Large intestine (tissue), 3 donors: ENCODE measurements around the gene GUF1. TPM values are rescaled to one million over a fixed set of nuclear protein-coding genes. Genes with fewer than 3 reads are reported as not detected.

Experiments
- DNase-seq, 2 donors: peaks; one replicate each; pipeline versions ENCODE4 v3.0.0 to v3.0.0-alpha.2; 2013
- H3K27ac ChIP-seq: one replicate; pipeline ENCODE4 v1.5.1; 2013; ENCODE audit warnings: low read length
- H3K27me3 ChIP-seq: 2 replicates; pipeline ENCODE4 v1.6.1; 2013; ENCODE audit warnings: low read length; ENCODE audit not compliant: control insufficient read depth, insufficient read depth
- H3K36me3 ChIP-seq: 2 replicates; pipeline ENCODE4 v1.6.1; 2013; ENCODE audit warnings: low read length; ENCODE audit not compliant: control insufficient read depth, insufficient read depth
- H3K4me1 ChIP-seq: one replicate; pipeline ENCODE4 v1.6.1; 2013; ENCODE audit warnings: low read length; ENCODE audit not compliant: control insufficient read depth, insufficient read depth
- H3K4me3 ChIP-seq: one replicate; pipeline ENCODE4 v1.5.1; 2013; ENCODE audit warnings: low read length
- H3K9me3 ChIP-seq: one replicate; pipeline ENCODE4 v1.6.1; 2013; ENCODE audit warnings: mild to moderate bottlenecking, low read depth, low read length, moderate library complexity; ENCODE audit not compliant: control insufficient read depth
- WGBS: methylation state at CpG from one replicate; pipeline ENCODE4 v1.1.5; 2013; ENCODE audit warnings: low lambda C conversion rate; ENCODE audit not compliant: insufficient coverage; 5-methylcytosine and 5-hydroxymethylcytosine counted together
- polyA plus RNA-seq: library from polyadenylated mRNA; unstranded; fragments of 120-200 nt; gene quantifications from one replicate; pipeline ENCODE4 v1.2.1, GENCODE V29; 2013

GUF1 gene
- polyA plus RNA-seq, 1 donor, result 30.0 TPM

- no peak overlapping the region for H3K4me3 ChIP-seq
- H3K27me3 ChIP-seq, result no peaks in the 10 kb centered on the region
- WGBS, result no CpG with 5 or more reads among the region's 1 CpG
- no peak overlapping the region for H3K27ac ChIP-seq
- no peaks in the 10 kb centered on the region for H3K9me3 ChIP-seq
- DNase-seq, result no peak
- no peaks in the 10 kb centered on the region for H3K4me1 ChIP-seq
- H3K36me3 ChIP-seq, result peaks cover 35% of the 10 kb centered on the region
Observed at GRCh38 chr4:44700427-44700826, 22.2 kb downstream of the GUF1 start.

DNA sequence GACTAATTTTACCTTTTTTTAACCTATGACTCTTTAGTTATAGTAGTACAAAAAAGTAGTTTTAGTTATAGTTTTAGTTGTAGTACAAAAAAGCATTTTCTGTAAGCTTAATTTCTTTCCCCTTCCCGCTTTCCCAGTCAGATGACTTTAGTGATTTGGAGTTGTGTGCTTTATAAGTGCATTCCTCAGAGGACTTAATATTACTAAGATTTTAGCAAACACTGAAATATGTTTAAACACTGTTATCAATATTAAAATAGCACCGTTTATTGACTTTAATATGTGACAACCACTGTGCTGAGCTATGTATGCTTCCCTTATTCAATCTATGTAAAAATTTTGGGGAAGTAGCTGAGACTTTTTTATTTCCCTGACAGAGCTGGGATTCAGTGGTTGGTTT lies 22.8 kb downstream of the GUF1 start:
- Histone ChIP-seq H3K27ac (no peak overlapping the region), H3K4me3 (no peak overlapping the region), H3K27me3 (no peaks in the 10 kb centered on the region), H3K36me3 (peaks cover 32% of the 10 kb centered on the region), H3K9me3 (no peaks in the 10 kb centered on the region), H3K4me1 (no peaks in the 10 kb centered on the region)
- no peak for DNase-seq
- WGBS, result 60% methylated on average over 1 of the region's 2 CpGs

- Histone ChIP-seq H3K36me3 (peaks cover 14% of the 10 kb centered on the region), H3K27me3 (no peaks in the 10 kb centered on the region), H3K27ac (no peak overlapping the region), H3K9me3 (no peaks in the 10 kb centered on the region), H3K4me3 (no peak overlapping the region), H3K4me1 (no peaks in the 10 kb centered on the region)
- 100% methylated on average over 1 of the region's 4 CpGs for WGBS
- DNase-seq, result no peak
Observed at GRCh38 chr4:44704673-44705072, 26.5 kb downstream of the GUF1 start.

DNA sequence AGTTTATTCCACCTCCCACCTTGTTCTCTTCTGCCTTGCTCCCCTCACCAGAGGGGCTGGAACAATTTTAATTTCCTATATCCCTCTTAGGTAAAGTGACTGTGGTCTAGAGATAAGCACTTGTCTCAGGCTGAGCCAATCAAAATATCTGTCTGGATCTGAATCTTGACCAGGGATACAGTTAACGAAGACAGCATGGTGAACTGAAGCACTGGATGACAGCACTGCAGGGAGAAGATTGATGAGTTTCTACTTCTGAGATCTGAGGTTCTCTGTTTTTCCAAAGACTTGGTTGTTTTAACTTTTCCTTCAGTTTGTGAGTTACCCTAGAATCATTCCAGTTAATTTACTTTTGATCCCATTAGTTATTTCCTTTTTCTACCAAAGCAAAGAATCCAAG lies 34.9 kb downstream of the GUF1 start:
- no peaks in the 10 kb centered on the region for H3K27me3 ChIP-seq
- DNase-seq, result no peak
- H3K36me3 ChIP-seq, result peaks cover 4% of the 10 kb centered on the region
- H3K4me3 ChIP-seq, result no peak overlapping the region
- no CpG with 5 or more reads among the region's 1 CpG for WGBS
- no peaks in the 10 kb centered on the region for H3K9me3 ChIP-seq
- no peak overlapping the region for H3K27ac ChIP-seq
- H3K4me1 ChIP-seq, result no peaks in the 10 kb centered on the region

GRCh38 chr4:44716597-44716996 lies 38.4 kb downstream of the GUF1 start:
- Histone ChIP-seq H3K36me3 (peaks cover 6% of the 10 kb centered on the region), H3K27ac (no peak overlapping the region), H3K4me3 (no peak overlapping the region), H3K9me3 (no peaks in the 10 kb centered on the region), H3K4me1 (no peaks in the 10 kb centered on the region), H3K27me3 (no peaks in the 10 kb centered on the region)
- 64% methylated on average over 3 of the region's 5 CpGs for WGBS
- no peak for DNase-seq

- no peak overlapping the region for H3K4me3 ChIP-seq
- H3K9me3 ChIP-seq, result no peaks in the 10 kb centered on the region
- no peaks in the 10 kb centered on the region for H3K27me3 ChIP-seq
- peaks cover 2% of the 10 kb centered on the region for H3K36me3 ChIP-seq
- DNase-seq, result no peak
- H3K27ac ChIP-seq, result no peak overlapping the region
- 92% methylated on average over 4 of the region's 4 CpGs for WGBS
- peaks cover 5% of the 10 kb centered on the region for H3K4me1 ChIP-seq
Observed at GRCh38 chr4:44720371-44720770, 42.2 kb downstream of the GUF1 start.

DNA sequence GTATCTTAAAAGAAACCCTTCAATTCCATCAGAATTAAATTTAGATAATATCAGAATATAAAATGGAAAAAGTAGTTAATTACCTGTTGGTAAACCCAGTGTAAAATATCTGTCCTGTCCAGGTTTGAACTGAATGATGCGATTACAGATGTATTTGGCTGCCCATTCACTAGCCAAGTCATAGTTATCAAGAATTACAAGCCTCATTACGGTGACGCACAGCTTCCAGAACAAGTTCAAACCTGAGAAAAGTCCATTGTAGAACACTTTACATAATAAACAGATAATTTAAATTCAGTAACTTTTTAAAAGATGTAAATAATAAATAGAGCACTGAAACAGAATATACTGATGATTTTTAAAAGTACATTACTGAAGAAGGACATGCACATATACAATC lies 43.8 kb downstream of the GUF1 start:
- Histone ChIP-seq H3K9me3 (peaks cover 4% of the 10 kb centered on the region), H3K36me3 (peaks cover 2% of the 10 kb centered on the region), H3K27ac (no peak overlapping the region), H3K4me1 (peaks cover 5% of the 10 kb centered on the region), H3K27me3 (no peaks in the 10 kb centered on the region), H3K4me3 (no peak overlapping the region)
- no peak for DNase-seq
- WGBS, result no CpG with 5 or more reads among the region's 3 CpGs

DNA sequence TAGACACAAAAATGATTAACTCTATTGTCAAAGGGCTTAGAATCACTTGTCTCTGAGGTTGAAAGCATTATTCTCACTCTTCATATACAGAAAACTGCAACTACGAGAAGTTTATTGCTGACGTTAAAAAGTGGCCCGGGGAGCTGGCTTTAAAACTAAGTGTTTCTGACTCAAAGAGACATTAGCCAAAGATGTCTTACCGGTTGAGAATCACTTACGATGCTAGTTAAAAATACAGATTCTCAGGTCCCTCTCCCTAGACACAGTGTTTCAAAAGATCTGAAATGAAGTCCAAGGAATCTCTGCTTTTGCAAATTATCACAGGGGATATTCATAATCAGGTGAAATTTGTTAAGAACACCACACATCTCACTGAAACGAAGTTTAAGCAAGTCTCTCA lies 46.9 kb downstream of the GUF1 start:
- DNase-seq, result peak in 1 of 2 donors; percentile 2

GRCh38 chr4:44725726-44726037 lies 47.5 kb downstream of the GUF1 start:
- 29% methylated on average over 1 of the region's 9 CpGs for WGBS
- no peaks in the 10 kb centered on the region for H3K27me3 ChIP-seq
- no peaks in the 10 kb centered on the region for H3K36me3 ChIP-seq
- peaks cover 4% of the 10 kb centered on the region for H3K9me3 ChIP-seq
- peak overlapping the region; percentile 85 for H3K4me3 ChIP-seq
- H3K4me1 ChIP-seq, result peaks cover 8% of the 10 kb centered on the region
- DNase-seq, result no peak
- H3K27ac ChIP-seq, result peak overlapping the region; percentile 43

More for the DNA sequence above, 46.9 kb downstream of the GUF1 start:
- Histone ChIP-seq H3K36me3 (peaks cover 2% of the 10 kb centered on the region), H3K4me1 (peaks cover 8% of the 10 kb centered on the region), H3K4me3 (peak overlapping the region; percentile 85), H3K9me3 (peaks cover 4% of the 10 kb centered on the region), H3K27me3 (no peaks in the 10 kb centered on the region), H3K27ac (no peak overlapping the region)
- 37% methylated on average over 2 of the region's 6 CpGs for WGBS

- Histone ChIP-seq H3K9me3 (peaks cover 4% of the 10 kb centered on the region), H3K27ac (peak within 1 kb of the TSS; percentile 43), H3K27me3 (no peaks in the 10 kb centered on the region), H3K4me3 (peak within 1 kb of the TSS; percentile 85), H3K4me1 (peaks cover 8% of the 10 kb centered on the region), H3K36me3 (no peaks in the 10 kb centered on the region)
- DNase-seq, result peak; percentile 92
- no CpG with 5 or more reads among the region's 65 CpGs for WGBS
Observed at GRCh38 chr4:44726038-44726871, 48.0 kb downstream of the GUF1 start, which contains the start of gene GNPDA2. Gene GNPDA2, minus strand, starts transcription at chr4:44726556. Its CDS starts 4,349 bp downstream, at chr4:44722207.

DNA sequence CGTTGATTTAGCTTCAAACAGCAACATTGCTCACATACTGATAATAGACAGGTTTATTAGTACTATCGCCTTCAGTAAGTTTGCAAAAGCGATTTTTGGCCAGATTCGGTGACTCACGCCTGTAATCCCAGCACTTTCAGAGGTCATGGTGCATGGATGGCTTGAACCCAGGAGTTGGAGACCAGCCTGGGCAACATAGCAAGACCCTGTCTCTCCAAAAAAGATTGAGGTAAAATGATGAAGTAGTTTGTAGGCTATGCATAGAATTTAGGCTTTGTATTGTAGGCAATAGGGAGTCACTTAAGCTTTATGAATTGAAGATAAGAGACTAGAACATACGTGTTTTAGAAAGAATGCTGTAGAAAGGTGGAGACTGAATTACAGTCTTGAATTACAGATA lies 49.3 kb downstream of the GUF1 start:
- H3K27me3 ChIP-seq, result peaks cover 2% of the 10 kb centered on the region

More for the DNA sequence above, 49.3 kb downstream of the GUF1 start:
- Histone ChIP-seq H3K36me3 (no peaks in the 10 kb centered on the region), H3K4me3 (no peak overlapping the region), H3K4me1 (peaks cover 8% of the 10 kb centered on the region), H3K9me3 (peaks cover 4% of the 10 kb centered on the region), H3K27ac (no peak overlapping the region)
- 71% methylated on average over 1 of the region's 6 CpGs for WGBS
- DNase-seq, result no peak
